GM12878 (cell line): ENCODE results near the gene SWT1. TPM values are rescaled to one million over a fixed set of nuclear protein-coding genes. Genes with fewer than 3 reads are reported as not detected.

Source experiments
- ATAC-seq: fragments of 200-7000 bp; cut with Tn5 transposase; 3 replicates; pipeline ENCODE4 v1.9.1; 2020; ENCODE audit warnings: mild to moderate bottlenecking, moderate library complexity
- BruUV-seq: library from RNA; stranded (reverse); fragments of 400-500 nt; replicated peaks from 2 replicates; lab custom pipeline; 2021; lab: Mats Ljungman, UMichigan
- CTCF ChIA-PET: fragments of 300-600 bp; sonication (Branson Sonifier 250); formaldehyde crosslinking; extraction: SDS; loops from one replicate; lab custom pipeline; 2021; ENCODE audit warnings: inconsistent platforms; lab: Yijun Ruan, JAX
- POLR2A ChIA-PET: fragments of 350-600 bp; formaldehyde crosslinking; extraction: SDS; loops from one replicate; lab custom pipeline; 2021; ENCODE audit warnings: inconsistent platforms; lab: Charles Lee
- RAD21 ChIA-PET: fragments of 300-600 bp; sonication (Branson Sonifier 250); formaldehyde crosslinking; loops from one replicate; lab custom pipeline; 2023; ENCODE audit warnings: antibody characterized with exemption; ENCODE audit not compliant: unreplicated experiment; lab: Charles Lee
- SMC1A ChIA-PET: fragments of 300-600 bp; sonication (Branson Sonifier 250); formaldehyde crosslinking; loops from one replicate; lab custom pipeline; 2023; ENCODE audit not compliant: unreplicated experiment, uncharacterized antibody; lab: Charles Lee
- DNase-seq: peaks from one replicate; pipeline ENCODE4 v3.0.0-alpha.2; 2011; ENCODE audit warnings: low read depth, low spot score
- FAIRE-seq: peaks from 3 replicates; lab custom pipeline; 2011; peaks lifted over from hg19 to GRCh38; lab: Jason Lieb, UNC
- H2AFZ ChIP-seq: 2 replicates; pipeline ENCODE4 v1.6.0; 2011; ENCODE audit warnings: low read depth, low read length, control low read depth; ENCODE audit not compliant: control insufficient read depth
- H3K27ac ChIP-seq: 2 replicates; pipeline ENCODE4 v1.5.1; 2011; ENCODE audit warnings: control low read depth; ENCODE audit not compliant: control insufficient read depth, insufficient read depth
- H3K27me3 ChIP-seq, 2 experiments: replicated peaks in 1 of 2; 2 replicates each; pipeline versions ENCODE4 v1.6.0 to v1.6.1; 2011; ENCODE audit warnings: low read length in 1 of 2; ENCODE audit not compliant: control insufficient read depth in 2 of 2, insufficient read depth in 2 of 2
- H3K36me3 ChIP-seq, 2 experiments: 2 replicates each; pipeline ENCODE4 v1.5.1; 2011; ENCODE audit warnings: low read length in 1 of 2; ENCODE audit not compliant: control insufficient read depth in 2 of 2, insufficient read depth in 2 of 2
- H3K4me1 ChIP-seq: 2 replicates; pipeline ENCODE4 v1.6.1; 2011; ENCODE audit warnings: mild to moderate bottlenecking, low read length, moderate library complexity, mixed read lengths; ENCODE audit not compliant: control insufficient read depth, insufficient read depth
- H3K4me2 ChIP-seq: 2 replicates; pipeline ENCODE4 v1.6.0; 2011; ENCODE audit warnings: control low read depth; ENCODE audit not compliant: control insufficient read depth, insufficient read depth
- H3K4me3 ChIP-seq: fragments of 200-600 bp; sonication (generic); 2 replicates; pipeline ENCODE4 v1.5.1; 2016
- H3K79me2 ChIP-seq: 2 replicates; pipeline ENCODE4 v1.6.0; 2011; ENCODE audit warnings: low read length; ENCODE audit not compliant: control insufficient read depth, insufficient read depth
- H3K9ac ChIP-seq: 2 replicates; pipeline ENCODE4 v1.8.0; 2011; ENCODE audit warnings: low read length, control low read depth, mixed read lengths; ENCODE audit not compliant: control insufficient read depth, insufficient read depth
- H3K9me3 ChIP-seq: replicated peaks from 3 replicates; pipeline ENCODE4 v1.5.1; 2011; ENCODE audit warnings: mild to moderate bottlenecking, low read length; ENCODE audit not compliant: control insufficient read depth, insufficient read depth
- H4K20me1 ChIP-seq: 2 replicates; pipeline ENCODE4 v1.6.0; 2011; ENCODE audit not compliant: control insufficient read depth, insufficient read depth
- CBX5 ChIP-seq: sonication (generic); IDR thresholded peaks from 2 replicates; pipeline ENCODE4 v1.6.1; 2016; ENCODE audit warnings: low read depth, moderate library complexity, mild to moderate bottlenecking, inconsistent platforms
- CEBPZ ChIP-seq: fragments of 150-350 bp; IDR thresholded peaks from 2 replicates; pipeline ENCODE4 v1.6.1; 2016; ENCODE audit warnings: low read depth, low read length
- E2F8 ChIP-seq: fragments of 450-650 bp; IDR thresholded peaks from 2 replicates; pipeline ENCODE4 v1.6.1; 2018; ENCODE audit warnings: mild to moderate bottlenecking, low read depth, moderate library complexity; ENCODE audit not compliant: partially characterized antibody
- MYC ChIP-seq: IDR thresholded peaks from 2 replicates; pipeline ENCODE4 v1.6.1; 2011; ENCODE audit warnings: mild to moderate bottlenecking, low read length, moderate library complexity, inconsistent platforms; ENCODE audit not compliant: insufficient read depth, insufficient replicate concordance, insufficient read length, severe bottlenecking
- SREBF1 ChIP-seq: IDR thresholded peaks from 2 replicates; pipeline ENCODE4 v1.6.1; 2012; ENCODE audit warnings: mild to moderate bottlenecking, low read length
- SUZ12 ChIP-seq: fragments of 200-600 bp; sonication (generic); IDR thresholded peaks from one replicate; pipeline ENCODE4 v1.6.1; 2018; ENCODE audit warnings: antibody characterized with exemption, mild to moderate bottlenecking; ENCODE audit not compliant: unreplicated experiment
- WGBS: methylation state at CpG from one replicate; pipeline ENCODE4 v1.1.6; 2016; ENCODE audit warnings: low lambda C conversion rate; ENCODE audit not compliant: insufficient replicate concordance, insufficient coverage; ENCODE audit errors: missing lambda C conversion rate; 5-methylcytosine and 5-hydroxymethylcytosine counted together
- in situ Hi-C: fragments of 300-500 bp; cut with MboI; formaldehyde crosslinking; loops from 9 replicates; pipeline ENCODE4 v1.14.3; 2018; ENCODE audit warnings: mixed read lengths
- intact Hi-C: fragments of 100-400 bp; cut with micrococcal nuclease; formaldehyde crosslinking; loops from one replicate; pipeline ENCODE4 v1.14.2; 2022; ENCODE audit not compliant: unreplicated experiment
- polyA plus RNA-seq, 11 experiments: library from polyadenylated mRNA; depleted of rRNA in 4 of 11; unstranded in 6 of 11; stranded (reverse) in 5 of 11; fragments of >200 nt; fragmentation: Nextera tagmentation in 4 of 11; fragmentation: Illumina TruSeq in 1 of 11; extraction: Ambion mirVana in 4 of 11; extraction: Trizol in 1 of 11; gene quantifications; 1 replicate in 1 of 11; 2 replicates in 10 of 11; pipeline versions ENCODE4 v1.2.1 to v1.2.3, GENCODE V29; 2011 to 2016; ENCODE audit warnings: inconsistent platforms in 2 of 11, missing spikeins in 2 of 11, low read depth in 1 of 11
- total RNA-seq, 4 experiments: library from RNA; depleted of rRNA in 3 of 4; stranded (reverse); fragments of >200 nt in 3 of 4; fragmentation: Illumina TruSeq in 1 of 4; extraction: Trizol in 1 of 4; gene quantifications; 2 replicates each; pipeline versions ENCODE4 v1.2.1 to v1.2.3, GENCODE V29; 2013 to 2021

The SWT1 gene
- total and polyA plus RNA-seq, 10 of the 15 experiments (the other 5 are each of a cell fraction or from before 2014, with no cell fraction given) = 1.0 to 4.2 (median 2.6) TPM

GRCh38 chr1:185257950-185258208 is 100.9 kb downstream of the SWT1 start (continued):
- TF ChIP-seq SREBF1 = no peak
- TF ChIP-seq, all 136 proteins: peak for 0

- FAIRE-seq = no peak
- ChIA-PET RAD21 (interaction anchor here (0.9 kb wide), 1 partner anchor 18 kb away, joined by 3 read pairs; no protein-coding TSS in a partner anchor), CTCF (interaction anchor here (0.7 to 0.9 kb wide), 2 partner anchors 9 to 15 kb away, joined by 3 to 4 read pairs; no protein-coding TSS in a partner anchor), POLR2A (no interaction called here), SMC1A (interaction anchor here (0.7 kb wide), 1 partner anchor 183 kb away, joined by 3 read pairs; no protein-coding TSS in a partner anchor)
- no peak overlapping the region for H3K27ac ChIP-seq
- intact Hi-C loops = no loop called here
- H3K9ac ChIP-seq = no peak overlapping the region
- no peak overlapping the region for H3K4me3 ChIP-seq
- H2AFZ ChIP-seq = no peak overlapping the region
- H3K9me3 ChIP-seq = no peaks in the 10 kb centered on the region
- TF ChIP-seq SUZ12 (no peak), CBX5 (no peak)
- no peak for DNase-seq
- H4K20me1 ChIP-seq = no peaks in the 10 kb centered on the region
- H3K27me3 ChIP-seq = no peaks in the 10 kb centered on the region
- 82% methylated on average over 1 of the region's 1 CpG for WGBS
- H3K79me2 ChIP-seq = no peaks in the 10 kb centered on the region
- in situ Hi-C loops = no loop called here
- ATAC-seq = no peak
- no peaks in the 10 kb centered on the region for H3K4me1 ChIP-seq
- no peak overlapping the region for H3K4me2 ChIP-seq
- no peaks in the 10 kb centered on the region for H3K36me3 ChIP-seq
- BruUV-seq = no TSS peak
Measured at GRCh38 chr1:185258676-185259075, 101.7 kb downstream of the SWT1 start.

- POLR2A ChIA-PET = no interaction called here
- no peak for TF ChIP-seq SUZ12
- TF ChIP-seq CEBPZ = no peak
- no peak for TF ChIP-seq E2F8
- TF ChIP-seq MYC = no peak
Measured at GRCh38 chr1:185260611-185261010, 103.6 kb downstream of the SWT1 start.

More at GRCh38 chr1:185260611-185261010, 103.6 kb downstream of the SWT1 start:
- no peaks in the 10 kb centered on the region for H3K9me3 ChIP-seq
- H3K27me3 ChIP-seq = no peaks in the 10 kb centered on the region
- no peak for ATAC-seq
- intact Hi-C loops = no loop called here
- no peaks in the 10 kb centered on the region for H3K79me2 ChIP-seq
- H2AFZ ChIP-seq = no peak overlapping the region
- in situ Hi-C loops = no loop called here
- H3K4me2 ChIP-seq = no peak overlapping the region
- no peak overlapping the region for H3K27ac ChIP-seq
- no peak for FAIRE-seq
- CTCF ChIA-PET = no interaction called here
- no peak overlapping the region for H3K9ac ChIP-seq
- SMC1A ChIA-PET = no interaction called here
- RAD21 ChIA-PET = no interaction called here
- no peak overlapping the region for H3K4me3 ChIP-seq
- H3K36me3 ChIP-seq = no peaks in the 10 kb centered on the region
- H3K4me1 ChIP-seq = no peaks in the 10 kb centered on the region
- WGBS = 8% methylated on average over 1 of the region's 1 CpG
- H4K20me1 ChIP-seq = no peaks in the 10 kb centered on the region
- BruUV-seq = no TSS peak
- no peak for DNase-seq
